Activated T-cell treated with anti-CD3 and anti-CD28 coated beads, Interleukin-2, amount 50 U/mL, for 48 hours (primary cell): ENCODE measurements around the gene PRR5L.

Experiments used
- DNase-seq, 2 experiments: peaks; one replicate each; pipeline ENCODE4 v3.0.0-alpha.2; 2020

PRR5L gene

GRCh38 chr11:36361472-36361871 lies 65.4 kb downstream of the PRR5L start:
- no peak for DNase-seq

- no peak for DNase-seq
Measured at GRCh38 chr11:36361901-36362391, 65.9 kb downstream of the PRR5L start.

DNA sequence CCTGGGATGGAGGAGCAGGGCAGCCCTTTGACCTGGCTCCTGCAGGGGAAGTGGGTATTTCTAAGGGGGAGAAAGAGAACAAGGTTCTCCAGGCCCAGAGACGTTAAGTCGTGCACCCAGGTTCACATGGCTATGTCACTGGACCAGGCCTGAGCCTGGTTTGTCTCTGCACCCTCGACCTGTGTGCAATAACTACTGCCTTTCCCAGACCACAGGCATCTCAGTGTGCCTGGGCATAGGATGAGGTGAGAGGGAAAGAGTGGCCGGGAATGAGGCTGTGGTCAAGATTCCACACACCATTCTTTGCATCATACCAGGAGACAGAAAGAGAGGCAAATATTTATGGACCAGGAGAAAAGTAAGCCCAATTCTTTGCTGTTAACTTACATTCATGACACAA lies 66.8 kb downstream of the PRR5L start:
- no peak for DNase-seq

- DNase-seq = no peak
Measured at GRCh38 chr11:36363361-36364268, 67.5 kb downstream of the PRR5L start.

DNA sequence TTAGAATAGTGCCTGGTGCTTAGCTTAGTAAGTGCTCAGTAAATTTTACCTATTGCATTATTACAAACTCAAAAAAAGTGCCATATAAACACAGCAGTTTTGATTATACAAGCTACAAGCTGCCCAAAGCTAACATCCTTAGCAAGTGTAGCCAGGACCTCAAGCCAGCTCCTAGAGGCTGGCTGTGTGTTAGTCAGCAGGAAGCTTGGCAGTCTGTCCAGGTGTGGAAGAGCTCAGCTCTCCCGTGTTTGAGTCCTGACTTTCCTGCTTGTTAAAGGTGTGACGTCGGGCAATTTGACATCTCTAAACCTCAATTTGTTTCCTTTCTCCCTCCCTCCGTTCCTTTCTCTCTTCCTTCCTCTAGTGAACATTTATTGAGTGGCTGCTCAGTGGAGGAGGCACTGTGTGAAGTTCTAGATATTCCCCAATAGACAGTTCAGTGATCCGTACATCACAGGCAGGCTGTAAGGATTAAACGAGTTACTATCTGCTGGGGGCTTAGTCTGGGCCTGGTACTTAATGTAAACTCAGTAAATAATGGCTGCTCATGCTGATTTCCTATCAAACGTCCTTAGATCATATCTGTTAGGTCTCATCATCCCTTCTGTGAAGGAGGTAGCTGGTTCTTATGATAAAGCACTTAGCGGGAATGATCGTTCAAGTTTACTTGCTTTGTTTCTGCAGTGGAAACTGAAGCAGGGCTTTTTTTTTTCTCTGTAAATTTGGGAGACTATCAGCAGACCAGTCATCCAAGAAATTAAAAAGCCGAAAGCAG lies 68.7 kb downstream of the PRR5L start:
- no peak for DNase-seq

DNA sequence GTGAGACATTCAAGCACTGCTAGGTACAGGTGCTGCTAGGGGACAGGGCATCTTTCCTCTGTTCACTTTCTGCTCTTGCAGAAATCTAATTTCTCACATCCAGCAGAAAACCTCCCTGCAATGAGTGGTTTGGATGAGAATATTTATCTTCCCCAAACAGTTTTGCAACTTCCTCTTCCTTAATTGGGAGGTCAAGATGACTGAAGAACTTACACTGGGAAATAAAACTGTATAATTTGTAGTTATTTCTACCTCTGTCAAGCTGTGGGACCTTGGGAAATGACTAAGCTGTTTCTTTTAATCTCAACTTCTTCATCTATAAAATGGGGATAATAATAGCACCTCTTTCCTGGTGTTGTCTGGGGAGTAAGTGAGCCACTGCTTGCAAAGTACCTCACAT lies 69.8 kb downstream of the PRR5L start:
- DNase-seq = no peak

GRCh38 chr11:36367806-36368680 lies 72.0 kb downstream of the PRR5L start:
- DNase-seq = no peak

- no peak for DNase-seq
Measured at GRCh38 chr11:36371181-36371580, 75.1 kb downstream of the PRR5L start.

DNA sequence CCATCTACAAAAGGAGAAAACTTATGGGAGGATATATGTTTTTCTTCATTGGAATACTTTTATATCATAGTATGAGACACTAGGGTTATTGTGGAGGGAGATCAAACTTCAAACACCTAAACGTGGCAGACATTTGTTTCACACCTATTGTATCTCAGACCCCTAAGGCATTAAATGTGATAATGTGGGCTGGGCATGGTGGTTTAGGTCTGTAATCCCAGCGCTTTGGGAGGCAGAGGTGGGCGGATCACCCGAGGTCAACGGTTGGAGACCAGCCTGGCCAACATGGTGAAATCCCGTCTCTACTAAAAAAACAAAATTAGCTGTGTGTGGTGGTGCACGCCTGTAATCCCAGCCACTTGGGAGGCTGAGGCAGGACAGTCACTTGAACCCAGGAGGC lies 75.5 kb downstream of the PRR5L start:
- no peak for DNase-seq

DNA sequence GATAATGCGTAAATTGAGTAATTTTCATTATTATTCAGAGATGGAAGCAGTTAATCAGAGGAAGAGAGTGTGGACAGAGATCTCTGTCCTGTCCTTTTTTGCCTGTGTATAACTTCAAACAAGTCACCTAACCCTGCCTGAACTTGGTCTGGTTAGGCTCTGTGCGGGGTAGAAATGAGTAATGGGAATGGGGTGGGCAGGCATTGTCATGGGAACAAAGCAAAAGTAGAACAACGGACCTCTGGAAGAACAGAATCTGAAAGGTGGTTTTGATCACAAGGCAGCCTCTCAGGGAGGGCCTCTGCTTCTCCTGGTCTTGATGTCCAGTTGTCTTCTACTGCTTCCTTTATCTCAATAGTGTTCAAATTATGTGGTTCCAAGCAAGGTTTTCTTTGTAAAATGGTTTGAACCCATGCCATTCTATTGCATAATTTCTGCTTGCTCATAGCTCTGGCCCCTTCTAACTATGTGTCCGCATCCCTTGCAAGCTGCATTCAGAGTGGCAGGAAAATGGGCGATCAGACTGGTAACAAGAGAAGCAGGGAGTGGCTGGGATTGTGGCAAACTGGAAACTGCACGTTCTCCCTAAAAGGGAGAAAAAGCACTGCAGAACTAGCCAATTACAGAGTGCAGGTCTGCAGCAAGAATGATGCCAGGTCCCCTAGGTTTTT lies 76.1 kb downstream of the PRR5L start:
- DNase-seq = no peak

DNA sequence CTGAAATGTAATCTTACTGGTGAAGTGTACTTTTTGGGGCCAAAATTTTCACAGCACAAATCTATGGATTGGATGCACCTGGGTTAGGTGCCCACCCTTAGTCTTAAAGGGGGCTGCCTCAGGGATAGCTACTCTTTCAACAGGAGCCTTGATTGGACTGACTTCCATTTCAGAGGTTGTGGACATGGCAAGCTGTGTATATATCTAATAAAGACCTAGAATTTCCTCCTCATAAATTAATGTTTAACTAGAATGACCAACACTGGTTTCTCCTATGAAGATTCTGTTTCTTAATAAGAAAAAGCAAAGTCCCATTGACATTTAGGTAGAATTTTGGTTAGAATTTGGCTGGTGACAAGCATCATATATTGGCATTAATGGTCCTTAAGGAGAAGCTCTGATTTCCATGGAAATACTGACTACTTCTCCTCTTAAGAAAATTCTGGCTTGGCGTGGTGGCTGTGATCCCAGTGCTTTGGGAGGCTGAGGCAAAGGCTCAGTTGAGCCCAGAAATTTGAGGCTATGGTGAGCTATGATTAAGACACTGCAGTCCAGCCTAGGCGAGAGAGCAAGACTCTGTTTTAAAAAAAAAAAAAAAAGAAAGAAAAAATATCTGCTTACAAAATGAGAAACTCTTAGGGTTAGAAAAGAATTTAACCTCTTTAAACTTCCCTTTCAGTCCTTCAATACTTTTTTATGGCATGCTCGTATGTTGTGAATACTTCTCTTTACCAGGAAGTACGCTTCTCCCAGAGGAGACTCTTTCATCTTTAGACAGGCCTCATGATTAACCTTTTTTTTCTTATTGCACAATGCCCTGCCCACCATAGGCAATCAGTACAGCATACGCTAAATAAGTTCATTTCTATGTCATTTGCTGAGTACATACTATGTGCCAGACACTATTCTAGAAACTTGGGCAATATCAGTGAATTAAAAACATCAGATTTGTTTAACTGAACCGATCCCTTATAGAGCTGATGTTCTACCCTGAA lies 77.2 kb downstream of the PRR5L start:
- no peak for DNase-seq

DNA sequence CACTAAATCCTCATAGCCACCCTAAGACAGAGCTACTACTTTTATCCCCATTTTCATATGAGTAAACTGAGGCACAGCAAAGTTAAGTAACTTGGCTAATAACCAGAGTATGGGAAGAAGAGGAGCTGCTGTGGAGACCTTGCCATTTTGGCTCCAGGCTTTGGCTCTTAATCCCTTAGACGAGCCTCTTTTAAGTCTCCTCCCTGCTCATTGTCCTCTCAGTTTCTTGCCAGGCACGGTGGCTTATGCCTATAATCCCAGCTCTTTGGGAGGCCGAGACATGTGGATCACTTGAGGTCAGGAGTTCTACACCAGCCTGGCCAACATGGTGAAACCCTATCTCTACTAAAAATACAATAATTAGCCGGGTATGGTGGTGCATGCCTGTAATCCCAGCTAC lies 78.6 kb downstream of the PRR5L start:
- DNase-seq = no peak

DNA sequence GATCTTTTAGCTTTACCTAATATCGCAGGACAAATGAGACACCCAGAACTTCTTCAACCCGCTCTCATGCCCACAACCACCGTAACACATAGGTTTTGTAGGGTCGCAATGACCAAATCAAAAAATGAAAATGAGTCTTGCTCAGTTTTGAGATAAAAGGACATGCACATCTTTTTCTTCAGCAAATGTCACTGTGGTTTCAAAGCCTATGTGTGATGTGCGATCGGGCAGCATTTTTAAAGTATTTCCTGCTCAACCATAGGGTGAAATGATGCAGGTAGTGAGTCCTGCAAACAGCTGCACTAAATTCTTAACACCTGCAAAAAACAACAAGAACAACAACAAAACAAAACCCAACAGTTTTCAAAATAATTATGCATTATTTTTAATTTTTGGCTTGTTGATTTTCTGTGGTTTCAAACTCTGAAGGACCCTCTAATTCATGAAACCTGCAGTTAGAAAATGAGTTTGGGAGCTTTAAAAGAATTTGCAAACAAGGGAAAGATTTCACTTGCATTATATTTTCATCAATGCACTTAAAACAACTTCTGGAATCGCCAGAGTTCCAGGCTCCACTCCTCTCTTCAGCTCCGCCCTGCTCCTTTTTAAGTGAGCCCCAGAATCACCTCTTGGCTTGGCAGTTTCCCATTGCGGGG lies 79.4 kb downstream of the PRR5L start:
- no peak for DNase-seq

- no peak for DNase-seq
Measured at GRCh38 chr11:36376009-36376887, 80.2 kb downstream of the PRR5L start.

DNA sequence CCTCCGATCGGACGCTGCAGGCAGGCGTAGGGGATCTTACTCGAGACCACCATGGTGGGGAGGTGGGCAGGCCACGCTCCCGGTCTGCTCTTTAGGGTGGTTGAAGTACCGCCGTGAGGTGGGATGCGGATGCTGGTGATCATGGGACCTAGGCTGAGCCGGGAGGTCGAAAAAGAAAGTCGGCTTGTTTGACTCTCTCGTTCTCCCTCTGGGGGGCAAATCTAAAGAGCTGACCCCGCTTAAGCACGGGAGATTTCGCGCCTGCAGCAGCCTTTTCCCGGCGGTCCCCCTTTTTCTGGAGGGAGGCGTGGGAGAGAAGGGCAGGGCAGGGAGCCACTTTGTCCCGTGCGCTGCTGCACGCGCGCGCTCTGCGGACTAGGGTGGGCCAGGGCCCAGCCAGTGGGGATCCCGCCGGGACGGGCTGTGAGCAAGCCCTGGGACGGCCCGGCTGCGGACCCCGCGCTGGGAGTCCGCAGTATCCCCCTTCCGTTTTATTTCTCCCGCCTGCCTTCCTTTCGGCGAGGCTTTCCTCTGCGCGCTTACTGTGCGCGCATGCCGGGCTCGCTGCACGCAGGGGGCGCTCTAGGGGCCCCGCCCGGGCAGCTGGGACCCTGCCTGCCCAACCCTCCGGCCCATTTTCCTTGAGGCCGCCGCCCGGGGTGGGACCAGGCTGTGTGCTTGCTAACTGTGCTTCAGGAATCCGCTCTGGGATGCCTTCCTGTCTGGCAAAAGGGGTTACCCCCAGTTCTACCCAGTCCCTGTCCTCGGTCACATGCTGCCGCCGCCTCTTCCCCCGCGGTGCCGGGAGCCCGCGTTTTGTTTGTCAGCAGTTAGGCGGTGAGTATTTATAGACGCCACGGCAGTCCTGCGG lies 81.0 kb downstream of the PRR5L start:
- peak; percentile 76 to 77 for DNase-seq

- no peak for DNase-seq
Measured at GRCh38 chr11:36377759-36378564, 81.9 kb downstream of the PRR5L start.

DNA sequence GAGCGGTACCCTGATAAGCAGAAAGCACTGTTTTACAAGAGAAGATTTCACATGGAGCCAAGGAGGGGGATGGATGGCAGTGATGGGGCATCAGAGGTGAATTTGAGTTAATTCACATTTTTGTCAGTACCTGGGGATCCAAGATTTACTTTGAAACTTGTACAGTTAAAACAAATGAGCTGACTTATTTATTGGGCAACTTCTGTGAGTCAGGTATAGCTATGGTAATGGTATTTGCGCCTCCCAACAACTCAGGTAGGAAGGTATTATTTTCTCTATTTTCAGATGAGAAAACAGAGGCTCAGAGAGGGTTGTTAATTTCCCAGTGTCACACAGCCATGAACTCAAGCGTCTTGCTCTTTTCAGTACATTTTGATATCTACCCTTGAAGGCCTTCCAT lies 83.6 kb downstream of the PRR5L start:
- no peak for DNase-seq
